ENCODE results near the gene CETN1.

DNA sequence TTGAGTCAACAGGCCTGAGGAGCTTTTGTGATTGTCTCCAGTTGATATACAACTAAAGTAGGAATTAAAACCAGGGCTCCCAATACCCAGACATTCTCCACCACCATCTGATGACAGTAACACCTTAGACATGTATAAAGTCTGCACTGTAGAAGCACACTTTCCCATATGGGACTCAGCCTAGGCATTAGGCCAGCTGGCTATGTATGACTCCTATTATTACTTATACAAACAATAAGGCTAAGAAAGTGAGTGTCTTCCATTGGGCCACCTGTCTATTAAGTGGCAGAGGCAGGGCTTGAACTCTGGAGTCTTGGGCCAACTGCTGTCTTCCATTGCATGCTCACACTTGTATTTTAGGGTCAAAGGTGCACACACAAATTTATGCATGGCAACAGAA is 47.5 kb upstream of the CETN1 start:
- TF ChIP-seq, protein P1, sequence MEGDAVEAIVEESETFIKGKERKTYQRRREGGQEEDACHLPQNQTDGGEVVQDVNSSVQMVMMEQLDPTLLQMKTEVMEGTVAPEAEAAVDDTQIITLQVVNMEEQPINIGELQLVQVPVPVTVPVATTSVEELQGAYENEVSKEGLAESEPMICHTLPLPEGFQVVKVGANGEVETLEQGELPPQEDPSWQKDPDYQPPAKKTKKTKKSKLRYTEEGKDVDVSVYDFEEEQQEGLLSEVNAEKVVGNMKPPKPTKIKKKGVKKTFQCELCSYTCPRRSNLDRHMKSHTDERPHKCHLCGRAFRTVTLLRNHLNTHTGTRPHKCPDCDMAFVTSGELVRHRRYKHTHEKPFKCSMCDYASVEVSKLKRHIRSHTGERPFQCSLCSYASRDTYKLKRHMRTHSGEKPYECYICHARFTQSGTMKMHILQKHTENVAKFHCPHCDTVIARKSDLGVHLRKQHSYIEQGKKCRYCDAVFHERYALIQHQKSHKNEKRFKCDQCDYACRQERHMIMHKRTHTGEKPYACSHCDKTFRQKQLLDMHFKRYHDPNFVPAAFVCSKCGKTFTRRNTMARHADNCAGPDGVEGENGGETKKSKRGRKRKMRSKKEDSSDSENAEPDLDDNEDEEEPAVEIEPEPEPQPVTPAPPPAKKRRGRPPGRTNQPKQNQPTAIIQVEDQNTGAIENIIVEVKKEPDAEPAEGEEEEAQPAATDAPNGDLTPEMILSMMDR (IDR thresholded peaks at IDR 0.05; ENCODE audit: poor library complexity): no peak
- TF ChIP-seq EZH2 (IDR thresholded peaks at IDR 0.05; ENCODE audit: borderline replicate concordance): no peak
